K562 (cell line): ENCODE measurements around the gene CPED1. TPM values are rescaled to one million over a fixed set of nuclear protein-coding genes. Genes with fewer than 3 reads are reported as not detected.
A peak's percentile ranks its signal among the peaks of the same experiment; 100 is the strongest.

ENCODE experiments used
- ATAC-seq: fragments of 200-7000 bp; cut with Tn5 transposase; 3 replicates; pipeline ENCODE4 v1.9.1; 2020; ENCODE audit warnings: moderate library complexity
- BruUV-seq: library from RNA; stranded (reverse); fragments of 400-500 nt; replicated peaks from 2 replicates; lab custom pipeline; 2021; lab: Mats Ljungman, UMichigan
- CTCF ChIA-PET: fragments of 300-600 bp; formaldehyde crosslinking; extraction: SDS; loops from one replicate; lab custom pipeline; 2021; ENCODE audit warnings: low intra/inter-chr PET ratio; lab: Yijun Ruan, JAX
- POLR2A ChIA-PET: fragments of 300-600, 350-650 bp; sonication (Branson Sonifier 250); formaldehyde crosslinking; extraction: SDS; loops from one replicate; lab custom pipeline; 2021; ENCODE audit warnings: antibody characterized with exemption, inconsistent platforms; lab: Yijun Ruan, JAX
- DNase-seq, 4 experiments: peaks; one replicate each; pipeline versions ENCODE4 v3.0.0 to v3.0.0-alpha.2; 2011 to 2018; ENCODE audit warnings: low spot score in 3 of 4, mixed read lengths in 3 of 4; ENCODE audit errors: extremely low read depth in 1 of 4
- FAIRE-seq: peaks from 2 replicates; lab custom pipeline; 2011; peaks lifted over from hg19 to GRCh38; lab: Jason Lieb, UNC
- H2AFZ ChIP-seq: 2 replicates; pipeline ENCODE4 v1.6.0; 2011; ENCODE audit warnings: low read depth, low read length, control low read depth, inconsistent platforms
- H3K27ac ChIP-seq: fragments of 200-600 bp; 3 replicates; pipeline ENCODE4 v1.8.0; 2011; ENCODE audit warnings: low read depth, mild to moderate bottlenecking, control low read depth, inconsistent platforms, low read length, moderate library complexity, mixed read lengths; ENCODE audit errors: extremely low read depth
- H3K27me3 ChIP-seq, 2 experiments: fragments of 300-600 bp in 1 of 2; 2 replicates in 1 of 2; 3 replicates in 1 of 2; pipeline versions ENCODE4 v1.6.0 to v1.8.0; 2011; ENCODE audit warnings: inconsistent platforms in 2 of 2, low read length in 2 of 2, mild to moderate bottlenecking in 1 of 2, mixed read lengths in 1 of 2, moderate library complexity in 1 of 2; ENCODE audit not compliant: control insufficient read depth in 2 of 2, insufficient read depth in 2 of 2
- H3K36me3 ChIP-seq: fragments of 300-600 bp; 3 replicates; pipeline ENCODE4 v1.8.0; 2011; ENCODE audit warnings: mild to moderate bottlenecking, low read length, inconsistent platforms; ENCODE audit not compliant: control insufficient read depth, insufficient read depth
- H3K4me1 ChIP-seq, 2 experiments: fragments of 200-600 bp in 1 of 2; replicated peaks in 1 of 2; 2 replicates in 1 of 2; 3 replicates in 1 of 2; pipeline versions ENCODE4 v1.5.1 to v1.8.0; 2011; ENCODE audit warnings: inconsistent platforms in 2 of 2, low read length in 2 of 2, mild to moderate bottlenecking in 1 of 2, mixed read lengths in 1 of 2, moderate library complexity in 1 of 2; ENCODE audit not compliant: control insufficient read depth in 2 of 2, insufficient read depth in 2 of 2
- H3K4me2 ChIP-seq: 2 replicates; pipeline ENCODE4 v1.6.1; 2011; ENCODE audit warnings: low read length, control low read depth, inconsistent platforms, mixed read lengths; ENCODE audit not compliant: insufficient read depth
- H3K4me3 ChIP-seq: fragments of 200-600 bp; sonication (generic), shearing (Covaris generic); 2 replicates; pipeline ENCODE4 v1.5.1; 2016; ENCODE audit warnings: control low read depth, inconsistent platforms
- H3K79me2 ChIP-seq: fragments of 200-600 bp; 3 replicates; pipeline ENCODE4 v1.8.0; 2011; ENCODE audit warnings: low read length, inconsistent platforms; ENCODE audit not compliant: control insufficient read depth, insufficient read depth
- H3K9ac ChIP-seq, 2 experiments: 2 replicates each; pipeline versions ENCODE4 v1.6.0 to v1.6.1; 2011; ENCODE audit warnings: low read depth in 2 of 2, low read length in 2 of 2, control low read depth in 1 of 2, inconsistent platforms in 1 of 2, mild to moderate bottlenecking in 1 of 2, mixed read lengths in 1 of 2; ENCODE audit not compliant: insufficient read depth in 1 of 2
- H3K9me1 ChIP-seq: one replicate; pipeline ENCODE4 v1.6.0; 2011; ENCODE audit warnings: inconsistent platforms, mild to moderate bottlenecking, low read length, moderate library complexity; ENCODE audit not compliant: control insufficient read depth, insufficient read depth
- H3K9me3 ChIP-seq: replicated peaks from 2 replicates; pipeline ENCODE4 v1.5.1; 2011; ENCODE audit warnings: low read depth, low read length, inconsistent platforms; ENCODE audit not compliant: control insufficient read depth, insufficient read depth
- H4K20me1 ChIP-seq: replicated peaks from 2 replicates; pipeline ENCODE4 v1.6.1; 2011; ENCODE audit warnings: low read length, inconsistent platforms, mixed read lengths; ENCODE audit not compliant: control insufficient read depth, insufficient read depth
- ARNT ChIP-seq, 2 experiments: fragments of 450-650 bp; IDR thresholded peaks; 2 replicates each; pipeline ENCODE4 v1.6.1; 2016; ENCODE audit warnings: mild to moderate bottlenecking in 1 of 2
- CGGBP1 ChIP-seq: fragments of 250-450 bp; sonication (Bioruptor Pico); IDR thresholded peaks from 2 replicates; pipeline ENCODE4 v1.9.0; 2021; ENCODE audit warnings: mild to moderate bottlenecking
- POLR2B ChIP-seq: fragments of 450-650 bp; IDR thresholded peaks from 2 replicates; pipeline ENCODE4 v1.6.1; 2018; ENCODE audit warnings: low read depth; ENCODE audit not compliant: partially characterized antibody
- ZFP36 ChIP-seq: fragments of 150-350 bp; IDR thresholded peaks from 2 replicates; pipeline ENCODE4 v1.6.1; 2018; ENCODE audit warnings: low read length, low read depth; ENCODE audit not compliant: partially characterized antibody
- ZNF12 ChIP-seq: sonication (generic); formaldehyde crosslinking; IDR thresholded peaks from 2 replicates; pipeline ENCODE4 v1.4.0; 2020; ENCODE audit warnings: mild to moderate bottlenecking, missing genetic modification reagents
- ZNF407 ChIP-seq: fragments of 450-650 bp; IDR thresholded peaks from 2 replicates; pipeline ENCODE4 v1.6.1; 2016; ENCODE audit warnings: low read depth
- WGBS: fragments of 100-300 bp; shearing (Covaris generic); methylation state at CpG from one replicate; pipeline ENCODE4 v1.1.6; 2016; ENCODE audit warnings: low coverage, mixed read lengths; ENCODE audit not compliant: insufficient coverage; ENCODE audit errors: missing lambda C conversion rate; 5-methylcytosine and 5-hydroxymethylcytosine counted together
- in situ Hi-C: fragments of 300-500 bp; cut with MboI; formaldehyde crosslinking; loops from 4 replicates; pipeline ENCODE4 v1.15.0; 2018; ENCODE audit warnings: inconsistent platforms, mixed read lengths
- intact Hi-C: fragments of 100-400 bp; cut with micrococcal nuclease; formaldehyde crosslinking; loops from 2 replicates; pipeline ENCODE4 v1.14.2; 2022
- polyA plus RNA-seq, 8 experiments: library from polyadenylated mRNA; depleted of rRNA in 4 of 8; stranded (reverse) in 5 of 8; unstranded in 3 of 8; fragments of >200 nt; fragmentation: Nextera tagmentation in 2 of 8; fragmentation: Illumina TruSeq in 1 of 8; extraction: Ambion mirVana in 2 of 8; extraction: Trizol in 1 of 8; gene quantifications; 2 replicates each; pipeline versions ENCODE4 v1.2.1 to v1.2.3, GENCODE V29; 2011 to 2014; ENCODE audit warnings: inconsistent platforms in 1 of 8, missing spikeins in 1 of 8
- total RNA-seq, 7 experiments: library from RNA; depleted of rRNA in 6 of 7; stranded (reverse); fragments of >200 nt in 6 of 7; fragmentation: Illumina TruSeq in 2 of 7; extraction: Trizol in 2 of 7; gene quantifications; 2 replicates each; pipeline versions ENCODE4 v1.2.1 to v1.2.3, GENCODE V29; 2011 to 2021; ENCODE audit warnings: low replicate concordance in 1 of 7
- TF ChIP-seq, protein P1 (sequence below), 2 experiments: fragments of 450-650 bp in 1 of 2; IDR thresholded peaks; 2 replicates each; pipeline ENCODE4 v1.6.1; 2011 to 2017; ENCODE audit warnings: low read depth in 2 of 2, antibody characterized with exemption in 1 of 2, borderline replicate concordance in 1 of 2, low read length in 1 of 2, mild to moderate bottlenecking in 1 of 2, mixed read lengths in 1 of 2; ENCODE audit not compliant: control insufficient read depth in 1 of 2

Gene CPED1
- total and polyA plus RNA-seq, 9 of the 15 experiments (the other 6 are each of a cell fraction or from before 2014, with no cell fraction given), result 195 to 393 (median 290) TPM

DNA sequence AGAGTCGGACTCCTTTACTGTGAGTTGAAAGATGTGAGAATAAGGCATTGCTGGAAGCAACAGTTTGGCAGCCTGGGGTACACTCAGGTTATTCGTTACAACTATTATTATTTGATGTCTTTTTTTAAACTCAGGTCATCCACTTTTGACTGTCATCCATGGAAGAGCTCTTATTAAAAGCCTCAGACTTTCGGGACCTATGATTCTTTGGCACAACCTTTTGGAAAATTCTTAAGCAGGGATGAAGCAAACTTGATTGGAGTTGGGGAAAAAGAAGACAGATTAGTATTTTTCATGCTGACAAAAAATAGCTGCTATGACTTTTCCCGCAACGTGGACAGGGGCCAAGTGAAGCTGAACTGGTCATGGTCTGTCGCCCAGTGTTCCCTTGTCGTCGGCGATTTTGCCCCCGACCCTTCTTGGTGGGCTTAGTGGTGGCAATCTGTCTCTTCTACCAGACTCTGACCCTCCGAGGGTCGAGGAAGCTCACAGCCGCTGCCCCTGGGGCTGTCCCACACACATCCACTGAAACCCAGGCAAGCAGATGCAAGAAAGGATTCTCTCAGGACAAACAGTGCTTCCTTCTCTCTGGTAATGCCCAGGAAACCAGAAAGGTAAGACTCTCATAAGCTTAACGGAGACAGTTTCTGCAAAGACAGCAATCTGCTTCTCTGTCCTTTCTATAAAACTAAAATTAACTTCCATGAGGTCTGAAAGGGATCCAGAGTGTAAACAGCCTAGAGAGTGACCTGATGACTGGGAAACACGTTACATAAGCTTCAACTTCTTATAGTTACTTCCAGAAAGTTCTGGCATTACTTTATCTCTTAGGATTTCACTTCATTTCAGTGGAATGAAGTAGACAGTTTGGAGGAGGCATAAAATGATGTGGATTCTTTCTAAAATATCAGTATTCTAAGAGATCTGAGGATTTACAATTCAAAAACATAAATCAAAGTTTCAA is 1.0 kb downstream of the CPED1 start:
- intact Hi-C loops, result loop anchor here (5.0 to 10.0 kb wide), 6 partner anchors 182 to 1082 kb away; partner anchors contain the start of gene FAM3C
- WGBS, result under 1% methylated on average over 15 of the region's 15 CpGs
- H3K4me3 ChIP-seq, result peak overlapping the region; percentile 63
- TF ChIP-seq ZNF407 (no peak), POLR2B (no peak), ZNF12 (CRISPR knock-in tag) (no peak), CGGBP1 (CRISPR knock-in tag) (no peak), ARNT (IDR thresholded peaks at IDR 0.05) (no peak), ZFP36 (no peak)
- TF ChIP-seq, protein P1, sequence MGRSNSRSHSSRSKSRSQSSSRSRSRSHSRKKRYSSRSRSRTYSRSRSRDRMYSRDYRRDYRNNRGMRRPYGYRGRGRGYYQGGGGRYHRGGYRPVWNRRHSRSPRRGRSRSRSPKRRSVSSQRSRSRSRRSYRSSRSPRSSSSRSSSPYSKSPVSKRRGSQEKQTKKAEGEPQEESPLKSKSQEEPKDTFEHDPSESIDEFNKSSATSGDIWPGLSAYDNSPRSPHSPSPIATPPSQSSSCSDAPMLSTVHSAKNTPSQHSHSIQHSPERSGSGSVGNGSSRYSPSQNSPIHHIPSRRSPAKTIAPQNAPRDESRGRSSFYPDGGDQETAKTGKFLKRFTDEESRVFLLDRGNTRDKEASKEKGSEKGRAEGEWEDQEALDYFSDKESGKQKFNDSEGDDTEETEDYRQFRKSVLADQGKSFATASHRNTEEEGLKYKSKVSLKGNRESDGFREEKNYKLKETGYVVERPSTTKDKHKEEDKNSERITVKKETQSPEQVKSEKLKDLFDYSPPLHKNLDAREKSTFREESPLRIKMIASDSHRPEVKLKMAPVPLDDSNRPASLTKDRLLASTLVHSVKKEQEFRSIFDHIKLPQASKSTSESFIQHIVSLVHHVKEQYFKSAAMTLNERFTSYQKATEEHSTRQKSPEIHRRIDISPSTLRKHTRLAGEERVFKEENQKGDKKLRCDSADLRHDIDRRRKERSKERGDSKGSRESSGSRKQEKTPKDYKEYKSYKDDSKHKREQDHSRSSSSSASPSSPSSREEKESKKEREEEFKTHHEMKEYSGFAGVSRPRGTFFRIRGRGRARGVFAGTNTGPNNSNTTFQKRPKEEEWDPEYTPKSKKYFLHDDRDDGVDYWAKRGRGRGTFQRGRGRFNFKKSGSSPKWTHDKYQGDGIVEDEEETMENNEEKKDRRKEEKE (IDR thresholded peaks at IDR 0.05; ENCODE audit: borderline replicate concordance in 1 of 2, control insufficient read depth in 1 of 2, low read depth in 2 of 2, low read length in 1 of 2), result no peak

More for the DNA sequence above, 1.0 kb downstream of the CPED1 start:
- DNase-seq (peak in 1 of 4 experiments; percentile 65), ATAC-seq (peak; percentile 12), FAIRE-seq (no peak)
- Histone ChIP-seq H3K9me3 (no peaks in the 10 kb centered on the region), H3K9me1 (no peaks in the 10 kb centered on the region), H3K4me1 (peaks cover 9 to 26% of the 10 kb centered on the region in 2 experiments), H3K4me2 (peak overlapping the region; percentile 92), H3K9ac (peak overlapping the region; percentile 87 to 97), H3K27me3 (no peaks in the 10 kb centered on the region), H3K36me3 (peaks cover 39% of the 10 kb centered on the region), H3K27ac (peak overlapping the region; percentile 78), H2AFZ (no peak overlapping the region), H4K20me1 (no peaks in the 10 kb centered on the region), H3K79me2 (peaks cover 70% of the 10 kb centered on the region)
- ChIA-PET CTCF (interaction anchor here (2.2 to 8.5 kb wide), 2 partner anchors 89 to 119 kb away, joined by 16 to 129 read pairs; no protein-coding TSS in a partner anchor), POLR2A (interaction anchor here (0.5 to 5.0 kb wide), 15 partner anchors 11 to 137 kb away, joined by 3 to 56 read pairs (median 4); partner anchors contain the start of gene TSPAN12)
- no TSS peak for BruUV-seq
- in situ Hi-C loops, result no loop called here
